LNCaP clone FGC (cell line): ENCODE results near the gene OTOG.
A peak's percentile ranks its signal among the peaks of the same experiment; 100 is the strongest.

Source experiments
- DNase-seq: peaks from one replicate; pipeline ENCODE4 v3.0.0-alpha.2; 2011; ENCODE audit warnings: low read depth
- H3K4me3 ChIP-seq: 2 replicates; pipeline ENCODE4 v1.5.1; 2011; ENCODE audit warnings: mild to moderate bottlenecking, low read depth, low read length, control low read depth
- TF ChIP-seq, protein P1 (sequence below): IDR thresholded peaks from 2 replicates; pipeline ENCODE4 v1.5.1; 2012; ENCODE audit warnings: mild to moderate bottlenecking; ENCODE audit not compliant: control insufficient read depth, insufficient read depth; ENCODE audit errors: extremely low read depth

OTOG gene

DNA sequence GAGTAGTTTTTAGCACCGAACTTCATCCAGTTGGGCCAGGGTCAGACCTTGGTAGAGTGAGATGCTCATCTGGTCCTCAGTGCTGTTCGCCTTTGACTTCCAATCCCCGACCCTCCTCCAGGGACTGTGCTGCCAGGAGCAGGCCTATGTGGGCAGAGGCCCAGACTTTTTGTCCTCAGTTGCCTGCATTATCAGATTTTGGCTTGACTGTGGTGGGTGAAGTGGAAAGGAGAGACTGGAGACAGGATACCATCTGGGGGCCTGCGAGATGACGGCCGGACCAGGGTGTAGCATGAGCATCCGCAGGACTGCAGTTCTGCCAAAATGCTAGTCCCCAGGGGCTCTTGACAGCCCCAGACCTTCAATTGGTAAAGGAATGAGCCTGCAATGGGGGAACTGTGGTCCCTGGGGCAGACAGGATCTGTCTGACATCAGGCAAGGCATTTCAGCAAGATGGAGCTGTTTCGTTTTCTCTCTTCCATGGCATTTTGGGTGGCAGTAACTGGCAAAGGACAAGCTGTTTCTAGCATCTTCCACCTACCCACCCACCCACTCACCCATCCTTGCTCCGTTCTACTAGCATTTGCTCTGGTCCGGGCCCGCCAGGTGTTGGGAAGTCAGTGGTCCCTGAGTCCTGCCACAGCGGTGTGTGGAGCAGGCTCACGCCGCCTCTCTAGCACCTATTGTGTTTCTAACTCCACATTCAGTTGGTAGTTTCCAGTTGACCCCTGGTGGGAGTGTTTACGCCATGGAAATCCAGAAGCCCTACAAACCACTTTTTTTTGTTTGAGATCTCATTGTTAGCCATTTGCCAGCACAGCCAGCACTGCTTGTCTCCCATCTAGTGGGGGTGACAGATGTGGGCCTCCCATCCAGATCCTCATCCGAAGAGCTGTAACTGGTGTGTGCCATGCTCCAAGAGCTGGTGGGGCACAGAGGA lies 53.5 kb downstream of the OTOG start:
- no peak overlapping the region for H3K4me3 ChIP-seq
- TF ChIP-seq, protein P1, sequence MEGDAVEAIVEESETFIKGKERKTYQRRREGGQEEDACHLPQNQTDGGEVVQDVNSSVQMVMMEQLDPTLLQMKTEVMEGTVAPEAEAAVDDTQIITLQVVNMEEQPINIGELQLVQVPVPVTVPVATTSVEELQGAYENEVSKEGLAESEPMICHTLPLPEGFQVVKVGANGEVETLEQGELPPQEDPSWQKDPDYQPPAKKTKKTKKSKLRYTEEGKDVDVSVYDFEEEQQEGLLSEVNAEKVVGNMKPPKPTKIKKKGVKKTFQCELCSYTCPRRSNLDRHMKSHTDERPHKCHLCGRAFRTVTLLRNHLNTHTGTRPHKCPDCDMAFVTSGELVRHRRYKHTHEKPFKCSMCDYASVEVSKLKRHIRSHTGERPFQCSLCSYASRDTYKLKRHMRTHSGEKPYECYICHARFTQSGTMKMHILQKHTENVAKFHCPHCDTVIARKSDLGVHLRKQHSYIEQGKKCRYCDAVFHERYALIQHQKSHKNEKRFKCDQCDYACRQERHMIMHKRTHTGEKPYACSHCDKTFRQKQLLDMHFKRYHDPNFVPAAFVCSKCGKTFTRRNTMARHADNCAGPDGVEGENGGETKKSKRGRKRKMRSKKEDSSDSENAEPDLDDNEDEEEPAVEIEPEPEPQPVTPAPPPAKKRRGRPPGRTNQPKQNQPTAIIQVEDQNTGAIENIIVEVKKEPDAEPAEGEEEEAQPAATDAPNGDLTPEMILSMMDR, result no peak
- DNase-seq, result no peak

DNA sequence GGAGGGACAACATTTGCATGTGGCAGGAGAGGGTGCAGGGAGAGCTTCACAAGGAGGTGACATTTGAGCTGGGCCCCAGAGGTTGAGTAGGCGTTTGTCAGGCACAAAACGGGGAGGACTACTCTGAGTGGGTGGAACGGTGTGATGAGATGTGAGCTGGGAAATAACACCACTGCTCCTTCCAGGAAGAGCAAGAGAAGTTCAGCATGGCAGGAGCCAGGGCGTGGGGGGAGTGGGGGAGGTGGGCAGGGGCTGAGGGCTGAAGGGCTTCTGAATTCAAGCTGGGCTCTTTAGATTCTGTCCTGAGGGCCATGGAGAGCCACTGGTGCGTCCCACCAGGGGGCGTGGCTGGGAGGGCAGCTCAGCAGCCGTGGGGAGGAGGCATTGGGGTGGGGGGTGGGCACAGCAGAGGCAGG lies 54.2 kb downstream of the OTOG start:
- DNase-seq, result no peak
- TF ChIP-seq, protein P1, result 0 out of 2 replicates have a peak, but pooled peaks have one; percentile 6
- H3K4me3 ChIP-seq, result no peak overlapping the region

DNA sequence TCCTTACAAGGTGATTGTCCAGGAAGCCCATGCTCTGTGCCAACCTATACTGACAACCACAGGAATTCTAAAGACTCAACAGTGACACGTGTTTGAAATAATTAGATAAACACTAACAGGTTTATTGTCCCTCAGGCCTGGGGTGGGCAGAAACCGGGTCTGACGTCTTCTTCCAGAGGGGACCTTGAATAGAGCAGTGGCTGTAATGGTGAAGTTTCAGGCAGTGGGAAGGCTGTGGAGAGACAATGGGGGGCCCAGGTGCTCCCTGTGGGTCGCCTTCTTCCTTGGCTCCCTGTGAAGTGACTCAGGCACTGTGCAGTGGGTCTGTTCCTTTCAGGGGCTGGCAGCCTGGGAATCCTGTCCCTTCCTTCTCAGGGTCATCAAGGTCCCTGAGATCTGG lies 54.6 kb downstream of the OTOG start:
- TF ChIP-seq, protein P1, result no peak
- H3K4me3 ChIP-seq, result no peak overlapping the region
- no peak for DNase-seq

DNA sequence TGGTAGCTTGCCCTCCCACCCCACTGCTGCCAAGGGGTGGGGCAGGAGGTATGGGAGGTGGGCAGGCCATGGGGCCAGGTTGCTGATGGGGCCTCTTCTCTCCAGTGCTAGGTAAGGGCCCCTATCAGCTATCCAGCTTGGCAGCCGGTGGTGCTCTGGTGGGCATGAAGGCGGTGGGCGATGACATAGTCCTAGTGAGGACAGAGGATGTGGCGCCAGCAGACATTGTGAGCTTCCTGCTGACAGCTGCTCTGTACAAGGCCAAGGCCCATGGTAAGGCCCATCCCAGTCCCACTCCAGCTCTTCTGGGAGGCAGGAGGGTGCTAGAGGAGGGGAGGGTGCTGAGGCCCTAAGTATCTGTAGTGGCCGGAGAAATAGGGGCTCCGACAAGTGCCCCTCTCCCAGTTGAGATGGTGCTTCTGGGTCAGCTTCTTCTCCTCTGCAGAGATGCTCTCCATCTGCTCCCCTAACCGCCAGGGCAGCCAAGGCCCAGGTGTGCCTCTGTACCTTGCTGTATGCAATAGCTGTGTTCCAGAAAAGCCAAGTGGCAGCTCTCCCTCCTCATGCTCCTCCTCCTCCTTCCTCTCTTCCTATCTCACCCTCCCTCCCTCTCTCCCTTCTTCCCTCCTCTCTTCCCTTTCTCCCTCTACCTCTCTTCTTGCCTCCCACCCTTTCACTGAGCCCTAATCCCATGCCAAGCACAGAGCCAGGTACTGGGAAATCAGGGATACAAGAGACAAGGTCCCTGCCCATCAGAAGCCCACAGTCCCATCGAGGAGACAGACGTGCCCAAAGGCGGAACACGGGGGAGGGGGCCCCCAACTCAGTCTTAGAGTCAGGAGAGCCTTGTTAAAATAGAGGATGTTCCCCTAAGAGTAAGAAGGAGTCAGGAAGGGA lies 55.3 kb downstream of the OTOG start:
- DNase-seq, result no peak
- TF ChIP-seq, protein P1, result no peak
- H3K4me3 ChIP-seq, result no peak overlapping the region

DNA sequence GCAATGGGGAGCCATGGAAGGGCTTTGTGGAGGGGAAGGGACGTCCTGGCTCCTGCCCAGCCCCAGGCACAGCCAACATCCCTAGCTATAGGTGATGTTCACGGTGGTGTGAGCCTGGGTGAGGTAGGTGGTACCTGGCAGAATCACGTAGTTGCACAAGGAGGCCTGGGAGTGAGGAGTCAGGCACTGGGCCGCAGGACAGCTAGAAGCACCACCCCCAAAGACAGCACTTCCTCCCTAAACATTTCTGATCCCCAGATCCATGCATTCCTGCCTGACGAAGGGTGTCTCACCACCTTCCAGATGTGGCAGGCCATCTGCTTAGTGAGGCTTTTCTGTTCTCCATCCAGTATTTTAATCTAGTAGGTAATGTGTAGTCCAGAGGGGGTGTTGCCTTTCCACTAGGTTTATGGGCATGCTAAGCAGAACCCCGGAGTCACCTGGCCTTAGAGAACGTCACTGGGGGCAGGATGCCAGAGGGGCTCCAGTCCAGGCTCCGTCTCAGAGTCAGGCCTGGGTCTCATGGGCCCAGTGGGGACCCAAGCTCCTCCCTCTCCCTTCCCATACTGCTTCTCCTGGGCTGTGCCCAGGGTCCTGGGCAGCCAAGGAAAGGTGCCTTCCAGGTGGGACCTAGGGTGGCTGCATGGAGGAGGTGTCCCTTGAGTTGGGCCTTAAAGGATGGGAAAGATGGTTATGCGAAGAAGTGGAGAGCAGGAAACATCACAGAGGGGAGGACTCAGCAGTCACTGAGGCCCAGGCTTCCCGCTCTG lies 56.2 kb downstream of the OTOG start:
- no peak for DNase-seq
- TF ChIP-seq, protein P1, result no peak
- H3K4me3 ChIP-seq, result no peak overlapping the region

DNA sequence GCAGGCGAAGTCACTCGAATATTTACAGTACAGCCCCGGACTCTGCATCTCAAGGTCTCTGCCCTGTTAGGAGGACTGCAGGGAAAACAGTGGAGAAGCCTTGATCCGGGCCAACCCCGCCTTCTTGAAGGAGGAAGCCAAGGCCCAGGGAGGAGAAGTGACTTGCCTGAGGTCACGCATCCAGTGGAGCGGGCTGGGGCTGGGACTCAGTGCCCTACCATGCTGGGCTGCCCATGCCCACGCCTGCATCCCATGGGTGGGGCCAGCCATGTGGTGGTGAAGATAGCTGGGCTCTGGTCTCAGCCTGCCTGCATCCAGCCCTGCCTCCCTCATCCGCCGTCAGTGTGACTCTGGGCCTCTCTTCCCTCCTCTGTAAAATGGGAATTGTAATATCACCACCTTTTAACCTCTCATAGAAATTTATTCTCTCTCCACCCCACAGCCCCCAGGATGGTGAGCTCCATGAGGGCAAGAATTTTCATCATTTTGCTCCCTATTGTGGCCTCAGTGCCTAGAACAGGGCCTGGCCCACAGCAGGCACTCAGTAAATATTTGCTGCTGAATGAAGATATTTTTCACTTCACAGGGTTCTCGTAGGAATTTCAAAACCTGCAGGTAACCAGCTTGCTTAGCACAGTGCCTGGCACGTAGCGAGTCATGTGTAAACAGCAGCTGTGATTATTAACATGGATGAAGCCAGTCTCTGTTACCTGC lies 57.3 kb downstream of the OTOG start:
- no peak for DNase-seq
- H3K4me3 ChIP-seq, result no peak overlapping the region
- TF ChIP-seq, protein P1, result no peak
